ENCODE results near the gene SHISA6.

The SHISA6 gene

GRCh38 chr17:11430751-11431150, 189.7 kb downstream of the SHISA6 start:
- Histone ChIP-seq H3K27ac (ENCODE audit: low read depth, low read length) (no peak overlapping the region), H4K20me1 (ENCODE audit: low read depth, low read length) (no peaks in the 10 kb centered on the region), H3K79me2 (ENCODE audit: insufficient read depth, low read length) (no peaks in the 10 kb centered on the region), H3K36me3 (ENCODE audit: low read length) (no peaks in the 10 kb centered on the region), H2AFZ (ENCODE audit: low read depth, low read length, severe bottlenecking) (no peak overlapping the region), H3K4me2 (ENCODE audit: low read depth, low read length, poor library complexity, severe bottlenecking) (no peak overlapping the region), H3K9me2 (replicated peaks; ENCODE audit: insufficient read depth, low read length) (no peaks in the 10 kb centered on the region), H3K9ac (ENCODE audit: low read length) (no peak overlapping the region), H3K4me3 (ENCODE audit: insufficient read depth, low read length, poor library complexity, severe bottlenecking) (no peak overlapping the region), H3K27me3 (ENCODE audit: low read length) (no peaks in the 10 kb centered on the region), H3F3A (ENCODE audit: insufficient read depth) (no peaks in the 10 kb centered on the region), H3K9me3 (ENCODE audit: insufficient read depth, low read length) (no peaks in the 10 kb centered on the region)
- TF ChIP-seq, protein P1, sequence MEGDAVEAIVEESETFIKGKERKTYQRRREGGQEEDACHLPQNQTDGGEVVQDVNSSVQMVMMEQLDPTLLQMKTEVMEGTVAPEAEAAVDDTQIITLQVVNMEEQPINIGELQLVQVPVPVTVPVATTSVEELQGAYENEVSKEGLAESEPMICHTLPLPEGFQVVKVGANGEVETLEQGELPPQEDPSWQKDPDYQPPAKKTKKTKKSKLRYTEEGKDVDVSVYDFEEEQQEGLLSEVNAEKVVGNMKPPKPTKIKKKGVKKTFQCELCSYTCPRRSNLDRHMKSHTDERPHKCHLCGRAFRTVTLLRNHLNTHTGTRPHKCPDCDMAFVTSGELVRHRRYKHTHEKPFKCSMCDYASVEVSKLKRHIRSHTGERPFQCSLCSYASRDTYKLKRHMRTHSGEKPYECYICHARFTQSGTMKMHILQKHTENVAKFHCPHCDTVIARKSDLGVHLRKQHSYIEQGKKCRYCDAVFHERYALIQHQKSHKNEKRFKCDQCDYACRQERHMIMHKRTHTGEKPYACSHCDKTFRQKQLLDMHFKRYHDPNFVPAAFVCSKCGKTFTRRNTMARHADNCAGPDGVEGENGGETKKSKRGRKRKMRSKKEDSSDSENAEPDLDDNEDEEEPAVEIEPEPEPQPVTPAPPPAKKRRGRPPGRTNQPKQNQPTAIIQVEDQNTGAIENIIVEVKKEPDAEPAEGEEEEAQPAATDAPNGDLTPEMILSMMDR (IDR thresholded peaks at IDR 0.05; ENCODE audit: insufficient read depth, low read length, poor library complexity, severe bottlenecking): no peak
- TF ChIP-seq EZH2phosphoT487 (conservative IDR thresholded peaks at IDR 0.05; ENCODE audit: low read length): no peak

DNA sequence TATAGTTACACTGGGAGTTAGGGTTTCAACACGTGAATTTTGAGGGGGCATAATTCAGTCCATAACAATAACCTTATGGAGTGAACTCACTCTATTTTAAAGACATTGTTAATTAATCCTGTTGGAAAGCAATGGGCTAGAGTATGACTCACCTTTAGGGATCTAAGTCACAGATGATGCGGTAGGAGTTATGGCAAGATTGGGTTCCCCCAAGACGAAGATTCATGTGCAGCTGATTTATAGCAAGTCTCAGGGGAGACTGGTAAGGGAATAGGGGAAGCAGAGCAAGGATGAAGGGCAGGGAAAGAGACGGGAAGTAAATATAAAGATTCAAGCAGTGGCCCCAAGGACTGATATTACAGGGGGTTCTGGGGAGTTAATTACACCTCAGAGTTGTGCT, 197.7 kb downstream of the SHISA6 start:
- H3K79me2 ChIP-seq (ENCODE audit: insufficient read depth, low read length): no peaks in the 10 kb centered on the region
- H2AFZ ChIP-seq (ENCODE audit: low read depth, low read length, severe bottlenecking): no peak overlapping the region
- H4K20me1 ChIP-seq (ENCODE audit: low read depth, low read length): no peaks in the 10 kb centered on the region
- no peaks in the 10 kb centered on the region for H3K9me2 ChIP-seq (replicated peaks; ENCODE audit: insufficient read depth, low read length)
- H3K4me2 ChIP-seq (ENCODE audit: low read depth, low read length, poor library complexity, severe bottlenecking): no peak overlapping the region
- no peaks in the 10 kb centered on the region for H3F3A ChIP-seq (ENCODE audit: insufficient read depth)
- no peak overlapping the region for H3K27ac ChIP-seq (ENCODE audit: low read depth, low read length)
- no peaks in the 10 kb centered on the region for H3K36me3 ChIP-seq (ENCODE audit: low read length)
- H3K9ac ChIP-seq (ENCODE audit: low read length): no peak overlapping the region
- H3K27me3 ChIP-seq (ENCODE audit: low read length): no peaks in the 10 kb centered on the region
- no peak overlapping the region for H3K4me3 ChIP-seq (ENCODE audit: insufficient read depth, low read length, poor library complexity, severe bottlenecking)
- H3K9me3 ChIP-seq (ENCODE audit: insufficient read depth, low read length): no peaks in the 10 kb centered on the region
- TF ChIP-seq EZH2phosphoT487 (conservative IDR thresholded peaks at IDR 0.05; ENCODE audit: low read length): no peak
- TF ChIP-seq, protein P1 (IDR thresholded peaks at IDR 0.05; ENCODE audit: insufficient read depth, low read length, poor library complexity, severe bottlenecking): no peak

GRCh38 chr17:11441004-11441403, 200.0 kb downstream of the SHISA6 start:
- Histone ChIP-seq H3K9ac (ENCODE audit: low read length) (no peak overlapping the region), H2AFZ (ENCODE audit: low read depth, low read length, severe bottlenecking) (no peak overlapping the region), H4K20me1 (ENCODE audit: low read depth, low read length) (no peaks in the 10 kb centered on the region), H3K4me2 (ENCODE audit: low read depth, low read length, poor library complexity, severe bottlenecking) (no peak overlapping the region), H3K4me3 (ENCODE audit: insufficient read depth, low read length, poor library complexity, severe bottlenecking) (no peak overlapping the region), H3F3A (ENCODE audit: insufficient read depth) (no peaks in the 10 kb centered on the region), H3K36me3 (ENCODE audit: low read length) (no peaks in the 10 kb centered on the region), H3K27me3 (ENCODE audit: low read length) (no peaks in the 10 kb centered on the region), H3K9me2 (replicated peaks; ENCODE audit: insufficient read depth, low read length) (no peaks in the 10 kb centered on the region), H3K79me2 (ENCODE audit: insufficient read depth, low read length) (no peaks in the 10 kb centered on the region), H3K9me3 (ENCODE audit: insufficient read depth, low read length) (no peaks in the 10 kb centered on the region), H3K27ac (ENCODE audit: low read depth, low read length) (no peak overlapping the region)
- no peak for TF ChIP-seq EZH2phosphoT487 (conservative IDR thresholded peaks at IDR 0.05; ENCODE audit: low read length)
- TF ChIP-seq, protein P1 (IDR thresholded peaks at IDR 0.05; ENCODE audit: insufficient read depth, low read length, poor library complexity, severe bottlenecking): no peak

All from SU-DHL-6 (cell line).